ENCODE measurements around the gene HS3ST3A1.

HS3ST3A1 gene

DNA sequence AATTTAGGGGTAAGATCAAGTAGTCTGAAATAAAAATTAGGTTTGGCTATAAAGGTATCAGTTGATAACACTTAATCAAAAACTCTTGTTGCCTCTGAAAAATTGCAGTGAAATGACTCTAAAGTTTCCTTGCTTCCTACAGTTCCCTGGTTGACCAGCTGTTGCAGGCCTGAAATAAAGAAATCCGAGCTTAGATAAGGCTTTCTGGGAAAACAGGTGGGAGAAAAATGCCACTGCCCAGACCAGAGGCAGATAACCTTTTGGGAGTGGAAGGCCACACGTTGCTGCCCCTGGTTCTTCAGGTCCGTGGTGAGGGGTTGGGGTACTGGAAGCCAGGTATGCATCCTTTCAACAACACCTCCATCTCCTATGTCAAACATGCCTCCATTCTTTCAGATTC lies 111.3 kb downstream of the HS3ST3A1 start:
- no peak overlapping the region for H2BK120ac ChIP-seq (ENCODE audit: low read depth, low read length)
- H3K18ac ChIP-seq (ENCODE audit: low read length): no peak overlapping the region
- no peaks in the 10 kb centered on the region for H3K79me1 ChIP-seq (ENCODE audit: low read length)
- no peak overlapping the region for H3K4me2 ChIP-seq (ENCODE audit: low read length)
- H2BK5ac ChIP-seq (ENCODE audit: low read length): no peak overlapping the region
- H3K4me1 ChIP-seq (ENCODE audit: control insufficient read depth, low read depth, low read length): no peaks in the 10 kb centered on the region
- H3K27ac ChIP-seq (ENCODE audit: low read depth, low read length): no peak overlapping the region
- no peak overlapping the region for H2AK5ac ChIP-seq (ENCODE audit: low read length)
- H3K9ac ChIP-seq (ENCODE audit: low read length): no peak overlapping the region
- H2BK15ac ChIP-seq (replicated peaks; ENCODE audit: low read depth): no peak overlapping the region
- H3K23ac ChIP-seq (ENCODE audit: low read length): no peak overlapping the region
- H3K36me3 ChIP-seq (ENCODE audit: control insufficient read depth, insufficient read depth, low read length): no peaks in the 10 kb centered on the region
- H3K4me3 ChIP-seq (ENCODE audit: low read length): no peak overlapping the region
- no peaks in the 10 kb centered on the region for H3K27me3 ChIP-seq (ENCODE audit: insufficient read depth, low read length, poor library complexity)
- no peak overlapping the region for H3K4ac ChIP-seq (ENCODE audit: low read depth, low read length)
- DNase-seq: peak; percentile 23
- no peak overlapping the region for H4K8ac ChIP-seq (ENCODE audit: low read depth, low read length)
- H4K5ac ChIP-seq (ENCODE audit: low read length): no peak overlapping the region
- no peak overlapping the region for H3K56ac ChIP-seq (ENCODE audit: low read length)
- H3K79me2 ChIP-seq (ENCODE audit: control insufficient read depth, insufficient read depth, low read length): no peaks in the 10 kb centered on the region
- WGBS (ENCODE audit: extremely low coverage, insufficient coverage, low lambda C conversion rate): no CpG with 5 or more reads among the region's 3 CpGs

DNA sequence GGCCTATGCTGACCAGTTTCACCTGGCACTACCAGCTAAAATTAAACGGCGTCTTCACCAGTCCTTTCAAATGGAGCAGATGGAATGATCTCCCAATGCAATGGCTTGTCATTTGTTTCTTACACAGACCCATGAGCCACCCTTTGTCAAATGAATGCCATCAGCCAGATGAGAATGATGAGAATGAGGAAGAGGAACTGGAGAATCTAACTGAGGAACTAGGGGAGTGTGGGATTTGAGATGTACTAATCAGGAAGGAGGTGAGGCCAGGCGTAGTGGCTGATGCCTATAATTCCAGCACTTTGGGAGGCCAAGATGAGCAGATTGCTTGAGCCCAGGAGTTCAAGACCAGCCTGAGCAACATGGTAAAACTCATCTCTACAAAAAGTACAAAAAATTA lies 116.4 kb downstream of the HS3ST3A1 start:
- Histone ChIP-seq H3K27me3 (ENCODE audit: insufficient read depth, low read length, poor library complexity) (no peaks in the 10 kb centered on the region), H2AK5ac (ENCODE audit: low read length) (no peak overlapping the region), H3K4me1 (ENCODE audit: control insufficient read depth, low read depth, low read length) (no peaks in the 10 kb centered on the region), H3K23ac (ENCODE audit: low read length) (no peak overlapping the region), H3K56ac (ENCODE audit: low read length) (no peak overlapping the region), H3K18ac (ENCODE audit: low read length) (no peak overlapping the region), H4K8ac (ENCODE audit: low read depth, low read length) (no peak overlapping the region), H2BK120ac (ENCODE audit: low read depth, low read length) (no peak overlapping the region), H3K4ac (ENCODE audit: low read depth, low read length) (no peak overlapping the region), H3K79me1 (ENCODE audit: low read length) (no peaks in the 10 kb centered on the region), H2BK15ac (replicated peaks; ENCODE audit: low read depth) (no peak overlapping the region), H2BK5ac (ENCODE audit: low read length) (no peak overlapping the region), H3K79me2 (ENCODE audit: control insufficient read depth, insufficient read depth, low read length) (no peaks in the 10 kb centered on the region), H3K9ac (ENCODE audit: low read length) (no peak overlapping the region), H3K4me2 (ENCODE audit: low read length) (no peak overlapping the region), H3K4me3 (ENCODE audit: low read length) (no peak overlapping the region), H3K36me3 (ENCODE audit: control insufficient read depth, insufficient read depth, low read length) (no peaks in the 10 kb centered on the region), H4K5ac (ENCODE audit: low read length) (no peak overlapping the region), H3K27ac (ENCODE audit: low read depth, low read length) (no peak overlapping the region)
- DNase-seq: no peak
- WGBS (ENCODE audit: extremely low coverage, insufficient coverage, low lambda C conversion rate): no CpG with 5 or more reads among the region's 3 CpGs

DNA sequence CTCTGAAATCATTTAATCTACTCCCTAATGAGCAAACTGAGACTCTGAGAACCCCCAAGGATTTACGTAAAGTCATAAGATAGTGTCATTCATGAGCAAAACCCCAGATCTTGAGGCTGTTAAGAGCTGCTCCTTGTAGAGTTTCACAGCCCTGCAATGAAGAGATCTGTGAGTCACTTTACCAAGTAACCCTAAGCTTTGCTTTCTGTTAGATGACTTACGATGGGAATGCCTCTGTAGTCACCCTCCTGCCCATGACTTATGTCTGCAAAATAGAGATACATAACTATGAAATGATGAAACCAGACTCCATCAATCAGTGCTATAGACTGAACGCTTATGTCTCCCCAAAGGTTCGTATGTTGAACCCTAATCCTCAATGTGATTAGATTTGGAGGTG lies 117.7 kb downstream of the HS3ST3A1 start:
- Histone ChIP-seq H3K79me2 (ENCODE audit: control insufficient read depth, insufficient read depth, low read length) (no peaks in the 10 kb centered on the region), H2AK5ac (ENCODE audit: low read length) (no peak overlapping the region), H2BK15ac (replicated peaks; ENCODE audit: low read depth) (no peak overlapping the region), H2BK5ac (ENCODE audit: low read length) (no peak overlapping the region), H3K27me3 (ENCODE audit: insufficient read depth, low read length, poor library complexity) (no peaks in the 10 kb centered on the region), H2BK120ac (ENCODE audit: low read depth, low read length) (no peak overlapping the region), H3K9ac (ENCODE audit: low read length) (no peak overlapping the region), H3K36me3 (ENCODE audit: control insufficient read depth, insufficient read depth, low read length) (no peaks in the 10 kb centered on the region), H3K27ac (ENCODE audit: low read depth, low read length) (no peak overlapping the region), H3K4me1 (ENCODE audit: control insufficient read depth, low read depth, low read length) (no peaks in the 10 kb centered on the region), H3K4ac (ENCODE audit: low read depth, low read length) (no peak overlapping the region), H3K56ac (ENCODE audit: low read length) (no peak overlapping the region), H4K5ac (ENCODE audit: low read length) (no peak overlapping the region), H3K79me1 (ENCODE audit: low read length) (no peaks in the 10 kb centered on the region), H4K8ac (ENCODE audit: low read depth, low read length) (no peak overlapping the region), H3K23ac (ENCODE audit: low read length) (no peak overlapping the region), H3K4me2 (ENCODE audit: low read length) (no peak overlapping the region), H3K4me3 (ENCODE audit: low read length) (no peak overlapping the region), H3K18ac (ENCODE audit: low read length) (no peak overlapping the region)
- no peak for DNase-seq
- WGBS (ENCODE audit: extremely low coverage, insufficient coverage, low lambda C conversion rate): no CpG with 5 or more reads among the region's 4 CpGs

DNA sequence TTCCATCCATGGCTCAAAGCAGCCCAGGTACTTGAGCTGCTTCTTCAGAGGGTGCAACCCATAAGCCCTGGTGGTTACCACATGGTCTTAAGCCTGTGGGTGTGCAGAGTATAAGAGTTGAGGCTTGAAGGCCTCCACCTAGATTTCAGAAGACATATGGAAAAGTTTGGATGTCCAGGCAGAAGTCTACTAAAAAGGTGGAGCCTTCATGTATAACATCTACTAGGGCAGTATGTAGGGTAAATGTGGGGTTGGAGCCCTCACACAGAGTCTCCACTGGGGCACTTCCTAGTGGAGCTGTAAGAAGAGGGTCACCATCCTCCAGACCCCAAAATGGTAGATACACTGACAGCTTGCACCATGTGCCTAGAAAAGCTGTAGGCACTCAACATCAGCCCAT lies 120.9 kb downstream of the HS3ST3A1 start:
- peaks cover 4% of the 10 kb centered on the region for H3K4me1 ChIP-seq (ENCODE audit: control insufficient read depth, low read depth, low read length)
- no peak overlapping the region for H3K27ac ChIP-seq (ENCODE audit: low read depth, low read length)
- no peak overlapping the region for H4K8ac ChIP-seq (ENCODE audit: low read depth, low read length)
- DNase-seq: peak; percentile 36
- no peak overlapping the region for H3K56ac ChIP-seq (ENCODE audit: low read length)
- H3K4me2 ChIP-seq (ENCODE audit: low read length): no peak overlapping the region
- H3K79me2 ChIP-seq (ENCODE audit: control insufficient read depth, insufficient read depth, low read length): no peaks in the 10 kb centered on the region
- H3K18ac ChIP-seq (ENCODE audit: low read length): no peak overlapping the region
- no peak overlapping the region for H2BK15ac ChIP-seq (replicated peaks; ENCODE audit: low read depth)
- no peak overlapping the region for H2BK5ac ChIP-seq (ENCODE audit: low read length)
- no peak overlapping the region for H3K9ac ChIP-seq (ENCODE audit: low read length)
- no peaks in the 10 kb centered on the region for H3K27me3 ChIP-seq (ENCODE audit: insufficient read depth, low read length, poor library complexity)
- no peak overlapping the region for H4K5ac ChIP-seq (ENCODE audit: low read length)
- no peak overlapping the region for H3K23ac ChIP-seq (ENCODE audit: low read length)
- H3K4ac ChIP-seq (ENCODE audit: low read depth, low read length): no peak overlapping the region
- no peak overlapping the region for H3K4me3 ChIP-seq (ENCODE audit: low read length)
- no peaks in the 10 kb centered on the region for H3K36me3 ChIP-seq (ENCODE audit: control insufficient read depth, insufficient read depth, low read length)
- no peaks in the 10 kb centered on the region for H3K79me1 ChIP-seq (ENCODE audit: low read length)
- H2AK5ac ChIP-seq (ENCODE audit: low read length): no peak overlapping the region
- H2BK120ac ChIP-seq (ENCODE audit: low read depth, low read length): no peak overlapping the region

DNA sequence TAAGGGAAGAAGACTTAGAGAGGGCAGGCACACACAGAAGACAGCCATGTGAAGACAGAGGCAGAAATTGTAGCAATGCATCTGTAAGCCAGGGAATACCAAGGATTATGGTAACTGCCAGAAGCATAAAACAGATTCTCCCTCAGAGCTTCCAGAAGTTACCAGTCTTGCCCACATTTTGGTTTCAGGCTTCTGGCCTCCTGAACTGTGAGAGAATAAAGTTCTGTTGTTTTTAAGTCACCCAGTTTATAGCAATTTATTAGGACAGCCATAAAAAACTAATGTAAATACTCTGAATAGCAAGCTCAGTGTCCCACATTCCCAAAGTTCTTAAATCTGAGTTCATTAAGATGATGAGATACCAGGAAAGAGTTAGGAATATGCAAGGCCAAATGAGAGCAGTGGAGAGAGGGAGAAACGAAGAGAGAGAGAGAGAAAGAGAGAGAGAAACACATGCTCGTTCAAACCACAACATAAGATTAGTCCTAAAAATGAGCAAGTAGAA lies 123.4 kb downstream of the HS3ST3A1 start:
- H3K18ac ChIP-seq (ENCODE audit: low read length): no peak overlapping the region
- no peak overlapping the region for H3K4ac ChIP-seq (ENCODE audit: low read depth, low read length)
- H4K5ac ChIP-seq (ENCODE audit: low read length): no peak overlapping the region
- no peak overlapping the region for H3K4me2 ChIP-seq (ENCODE audit: low read length)
- H3K36me3 ChIP-seq (ENCODE audit: control insufficient read depth, insufficient read depth, low read length): no peaks in the 10 kb centered on the region
- H3K23ac ChIP-seq (ENCODE audit: low read length): no peak overlapping the region
- no peaks in the 10 kb centered on the region for H3K79me2 ChIP-seq (ENCODE audit: control insufficient read depth, insufficient read depth, low read length)
- H3K4me1 ChIP-seq (ENCODE audit: control insufficient read depth, low read depth, low read length): peaks cover 4% of the 10 kb centered on the region
- no CpG with 5 or more reads among the region's 2 CpGs for WGBS (ENCODE audit: extremely low coverage, insufficient coverage, low lambda C conversion rate)
- H3K9ac ChIP-seq (ENCODE audit: low read length): no peak overlapping the region
- no peak overlapping the region for H3K27ac ChIP-seq (ENCODE audit: low read depth, low read length)
- no peak for DNase-seq
- no peak overlapping the region for H4K8ac ChIP-seq (ENCODE audit: low read depth, low read length)
- no peak overlapping the region for H3K56ac ChIP-seq (ENCODE audit: low read length)
- H3K79me1 ChIP-seq (ENCODE audit: low read length): no peaks in the 10 kb centered on the region
- H3K27me3 ChIP-seq (ENCODE audit: insufficient read depth, low read length, poor library complexity): no peaks in the 10 kb centered on the region
- no peak overlapping the region for H2BK5ac ChIP-seq (ENCODE audit: low read length)
- no peak overlapping the region for H3K4me3 ChIP-seq (ENCODE audit: low read length)
- no peak overlapping the region for H2BK15ac ChIP-seq (replicated peaks; ENCODE audit: low read depth)
- no peak overlapping the region for H2BK120ac ChIP-seq (ENCODE audit: low read depth, low read length)
- no peak overlapping the region for H2AK5ac ChIP-seq (ENCODE audit: low read length)

DNA sequence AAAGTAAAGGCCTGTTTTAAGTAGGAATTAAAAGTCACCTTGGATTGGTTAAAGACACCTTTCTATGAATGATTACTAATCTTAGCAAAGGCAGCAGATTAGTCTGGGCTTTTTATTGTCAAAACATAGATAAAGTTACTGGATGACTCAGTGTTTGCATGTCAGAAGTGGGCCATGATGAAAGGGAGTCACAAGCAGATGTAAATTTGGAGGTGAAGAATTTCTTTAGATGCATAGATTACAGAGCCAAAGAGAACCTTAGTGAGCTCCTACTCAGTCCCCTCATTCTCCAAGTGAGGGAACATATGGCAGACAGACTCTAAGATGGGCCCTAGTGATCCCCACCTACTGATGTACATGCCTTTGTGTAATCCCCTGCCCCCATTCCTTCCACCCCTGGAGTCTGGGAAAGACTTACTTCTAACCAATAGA lies 124.5 kb downstream of the HS3ST3A1 start:
- no peak overlapping the region for H3K9ac ChIP-seq (ENCODE audit: low read length)
- H3K4me1 ChIP-seq (ENCODE audit: control insufficient read depth, low read depth, low read length): peaks cover 4% of the 10 kb centered on the region
- H3K56ac ChIP-seq (ENCODE audit: low read length): no peak overlapping the region
- H3K27me3 ChIP-seq (ENCODE audit: insufficient read depth, low read length, poor library complexity): no peaks in the 10 kb centered on the region
- H4K5ac ChIP-seq (ENCODE audit: low read length): no peak overlapping the region
- no peak overlapping the region for H3K4me2 ChIP-seq (ENCODE audit: low read length)
- no peak overlapping the region for H3K4me3 ChIP-seq (ENCODE audit: low read length)
- H3K23ac ChIP-seq (ENCODE audit: low read length): no peak overlapping the region
- H3K79me2 ChIP-seq (ENCODE audit: control insufficient read depth, insufficient read depth, low read length): no peaks in the 10 kb centered on the region
- no peak overlapping the region for H3K18ac ChIP-seq (ENCODE audit: low read length)
- DNase-seq: peak; percentile 79
- H2AK5ac ChIP-seq (ENCODE audit: low read length): no peak overlapping the region
- no peak overlapping the region for H2BK5ac ChIP-seq (ENCODE audit: low read length)
- H2BK15ac ChIP-seq (replicated peaks; ENCODE audit: low read depth): no peak overlapping the region
- H4K8ac ChIP-seq (ENCODE audit: low read depth, low read length): no peak overlapping the region
- H3K36me3 ChIP-seq (ENCODE audit: control insufficient read depth, insufficient read depth, low read length): no peaks in the 10 kb centered on the region
- H3K79me1 ChIP-seq (ENCODE audit: low read length): no peaks in the 10 kb centered on the region
- H2BK120ac ChIP-seq (ENCODE audit: low read depth, low read length): no peak overlapping the region
- no peak overlapping the region for H3K4ac ChIP-seq (ENCODE audit: low read depth, low read length)
- no peak overlapping the region for H3K27ac ChIP-seq (ENCODE audit: low read depth, low read length)

Measured in mesendoderm (in vitro differentiated cells).